Upper lobe of left lung (tissue), 4 donors: Measurements from ENCODE around the gene MACROD2.

Experiments used
- CTCF ChIP-seq, 6 experiments: fragments of 450-650 bp in 4 of 6; fragments of 200-600 bp in 2 of 6; sonication (generic) in 2 of 6; IDR thresholded peaks; one replicate each; pipeline ENCODE4 v1.5.1; 2016 to 2019; ENCODE audit warnings: antibody characterized with exemption in 6 of 6
- POLR2A ChIP-seq, 4 donors: fragments of 450-650 bp; IDR thresholded peaks; one replicate each; pipeline ENCODE4 v1.5.1; 2016 to 2017; ENCODE audit warnings: antibody characterized with exemption in 4 of 4, mild to moderate bottlenecking in 2 of 4

GRCh38 chr20:13995086-13995665 is at the start of gene MACROD2:
- TF ChIP-seq CTCF (IDR thresholded peaks at IDR 0.05) (peak in 2 of 6 experiments; percentile 18 to 31), POLR2A (IDR thresholded peaks at IDR 0.05) (peak in 1 of 4 donors; percentile 67)
